NT2/D1 (cell line): ENCODE results near the gene ATG16L1.

Experiments used
- SUZ12 ChIP-seq: IDR thresholded peaks from 2 replicates; pipeline ENCODE4 v1.6.1; 2011; ENCODE audit not compliant: insufficient read length, insufficient read depth; ENCODE audit errors: extremely low read depth
- ZNF274 ChIP-seq: IDR thresholded peaks from 2 replicates; pipeline ENCODE4 v1.6.1; 2011; ENCODE audit warnings: mild to moderate bottlenecking, low read depth, low read length

DNA sequence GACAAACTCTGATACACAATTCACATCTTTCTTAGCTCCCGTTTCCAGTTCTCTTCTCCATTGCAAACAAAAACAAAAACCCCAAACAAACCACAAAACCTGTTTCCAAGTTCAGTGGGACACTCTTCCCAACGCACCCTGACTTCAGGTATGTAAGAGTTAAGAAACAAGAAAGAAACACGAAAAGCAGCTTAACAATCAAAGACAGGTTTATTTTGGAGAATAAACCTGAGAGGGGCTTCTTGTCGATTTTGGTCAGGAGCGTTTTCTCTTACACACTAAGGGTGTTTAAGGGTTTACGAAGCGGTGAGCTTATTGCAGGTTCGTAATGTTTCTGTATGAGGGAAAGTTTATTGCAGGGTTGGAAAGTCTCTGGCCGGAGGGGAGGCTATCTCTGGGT lies 905 bp upstream of the ATG16L1 start:
- TF ChIP-seq SUZ12 (no peak), ZNF274 (no peak)
